HG02938 (cell line): Measurements from ENCODE around the gene IL13.

Source experiments
- ATAC-seq: cut with Tn5 transposase; IDR thresholded peaks from one replicate; pipeline ENCODE4 v1.9.1; 2021; ENCODE audit warnings: mild to moderate bottlenecking, moderate library complexity; ENCODE audit not compliant: unreplicated experiment

IL13 gene

GRCh38 chr5:132669966-132670882 lies 12.3 kb downstream of the IL13 start:
- ATAC-seq, result no peak

- no peak for ATAC-seq
Observed at GRCh38 chr5:132671000-132671399, 13.0 kb downstream of the IL13 start.

- no peak for ATAC-seq
Observed at GRCh38 chr5:132673488-132673887, 15.5 kb downstream of the IL13 start.

- ATAC-seq, result no peak
Observed at GRCh38 chr5:132673939-132674630, 16.1 kb downstream of the IL13 start, which contains the start of gene IL4. TSS of gene IL4 (plus strand) at chr5:132673989. CDS start at chr5:132674051, 62 bp downstream.

- ATAC-seq, result peak; percentile 80
Observed at GRCh38 chr5:132674671-132675506, 16.9 kb downstream of the IL13 start.

GRCh38 chr5:132675936-132676689 lies 18.1 kb downstream of the IL13 start:
- ATAC-seq, result no peak

GRCh38 chr5:132677191-132677590 lies 19.2 kb downstream of the IL13 start:
- ATAC-seq, result no peak

- no peak for ATAC-seq
Observed at GRCh38 chr5:132677682-132678400, 19.9 kb downstream of the IL13 start.

GRCh38 chr5:132678735-132679134 lies 20.8 kb downstream of the IL13 start:
- ATAC-seq, result no peak

GRCh38 chr5:132679166-132679565 lies 21.2 kb downstream of the IL13 start:
- ATAC-seq, result no peak

GRCh38 chr5:132679717-132680380 lies 21.9 kb downstream of the IL13 start:
- ATAC-seq, result no peak

- ATAC-seq, result no peak
Observed at GRCh38 chr5:132680780-132681475, 23.0 kb downstream of the IL13 start.

- no peak for ATAC-seq
Observed at GRCh38 chr5:132681476-132681831, 23.5 kb downstream of the IL13 start.

- ATAC-seq, result no peak
Observed at GRCh38 chr5:132681983-132682382, 24.0 kb downstream of the IL13 start.

GRCh38 chr5:132684491-132684890 lies 26.5 kb downstream of the IL13 start:
- no peak for ATAC-seq

GRCh38 chr5:132684922-132685720 lies 27.1 kb downstream of the IL13 start:
- ATAC-seq, result no peak

- no peak for ATAC-seq
Observed at GRCh38 chr5:132686193-132686592, 28.2 kb downstream of the IL13 start.

- peak; percentile 49 for ATAC-seq
Observed at GRCh38 chr5:132687995-132688394, 30.0 kb downstream of the IL13 start.
